ENCODE results near the gene DHCR24.

The DHCR24 gene

GRCh38 chr1:54842963-54843362, 44.0 kb downstream of the DHCR24 start:
- no peak for DNase-seq (ENCODE audit: low read depth in 1 of 2, low spot score in 1 of 2)
- no peak for TF ChIP-seq JUND (IDR thresholded peaks at IDR 0.05; ENCODE audit: low read depth)
- in situ Hi-C loops (cut with HindIII; ENCODE audit: low pct_unique_long_range_greater_than_20kb, low sequenced_read_pairs), result no loop called here

- no peak for DNase-seq (ENCODE audit: low read depth in 1 of 2, low spot score in 1 of 2)
- in situ Hi-C loops (cut with HindIII; ENCODE audit: low pct_unique_long_range_greater_than_20kb, low sequenced_read_pairs), result no loop called here
- no peak for TF ChIP-seq JUND (IDR thresholded peaks at IDR 0.05; ENCODE audit: low read depth)
These were observed 44.6 kb downstream of the DHCR24 start for GRCh38 chr1:54842206-54842915.

DNA sequence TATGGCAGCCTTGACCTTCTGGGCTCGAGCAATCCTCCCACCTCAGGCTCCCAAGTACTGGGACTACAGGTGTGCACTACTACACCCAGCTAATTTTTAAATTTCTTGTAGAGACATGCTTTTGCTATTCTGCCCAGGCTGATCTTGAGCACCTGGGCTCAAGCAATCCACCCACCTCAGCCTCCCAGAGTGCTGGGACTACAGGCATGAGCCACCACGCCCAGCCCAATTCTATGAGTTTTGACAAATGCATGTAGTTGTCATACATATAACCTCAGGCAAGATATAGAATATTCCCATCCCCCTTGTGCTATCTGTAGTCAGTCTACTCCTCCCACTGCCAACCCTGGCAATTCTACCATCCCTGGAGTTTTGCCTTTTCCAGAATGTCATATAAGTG, 47.2 kb downstream of the DHCR24 start:
- in situ Hi-C loops (cut with HindIII; ENCODE audit: low pct_unique_long_range_greater_than_20kb, low sequenced_read_pairs), result no loop called here
- no peak for DNase-seq (ENCODE audit: low read depth in 1 of 2, low spot score in 1 of 2)
- TF ChIP-seq JUND (IDR thresholded peaks at IDR 0.05; ENCODE audit: low read depth), result no peak

GRCh38 chr1:54838565-54839180, 48.3 kb downstream of the DHCR24 start:
- in situ Hi-C loops (cut with HindIII; ENCODE audit: low pct_unique_long_range_greater_than_20kb, low sequenced_read_pairs), result no loop called here
- DNase-seq (ENCODE audit: low read depth in 1 of 2, low spot score in 1 of 2), result no peak
- no peak for TF ChIP-seq JUND (IDR thresholded peaks at IDR 0.05; ENCODE audit: low read depth)

- in situ Hi-C loops (cut with HindIII; ENCODE audit: low pct_unique_long_range_greater_than_20kb, low sequenced_read_pairs), result no loop called here
- no peak for TF ChIP-seq JUND (IDR thresholded peaks at IDR 0.05; ENCODE audit: low read depth)
- DNase-seq (ENCODE audit: low read depth in 1 of 2, low spot score in 1 of 2), result no peak
These were observed 49.8 kb downstream of the DHCR24 start for GRCh38 chr1:54837002-54837853.

DNA sequence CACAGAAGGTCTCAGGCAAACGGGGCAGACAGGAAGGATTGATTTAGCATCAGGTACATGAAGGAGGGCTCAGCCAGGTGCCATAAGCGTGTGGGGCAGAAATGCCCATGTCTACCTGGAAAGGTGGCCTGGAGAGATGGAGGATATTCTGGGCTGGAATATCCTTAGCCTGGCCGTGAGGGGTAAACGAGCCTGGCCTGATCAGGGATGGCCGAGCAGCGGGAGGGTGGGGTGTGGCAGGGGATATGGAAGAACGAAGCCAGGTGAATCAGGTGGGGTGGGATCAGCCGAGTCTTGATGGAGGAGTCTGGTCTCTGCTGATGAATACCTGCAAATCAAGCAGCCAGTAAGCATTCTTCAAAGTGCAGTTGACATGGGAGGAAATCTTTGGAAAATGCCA, 50.4 kb downstream of the DHCR24 start:
- no peak for DNase-seq (ENCODE audit: low read depth in 1 of 2, low spot score in 1 of 2)

DNA sequence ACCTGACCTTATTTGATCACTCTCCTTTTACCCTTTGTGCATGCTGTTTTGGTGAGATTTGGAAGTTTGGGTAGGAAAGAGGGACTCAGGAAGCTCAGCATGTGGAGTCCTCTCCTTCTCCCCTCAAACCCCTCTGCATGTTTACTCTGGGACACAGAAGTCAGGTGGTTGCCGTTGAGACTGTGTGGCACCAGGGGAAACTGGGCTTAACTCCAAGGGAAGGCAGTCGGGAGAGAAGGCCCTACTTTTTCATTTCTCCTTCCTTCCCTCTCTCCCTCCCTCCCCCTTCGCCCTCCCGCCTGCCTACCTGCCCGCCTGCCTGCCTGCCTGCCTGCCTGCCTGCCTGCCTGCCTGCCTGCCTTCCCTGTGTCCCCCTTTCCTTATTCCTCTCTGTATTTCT, 51.0 kb downstream of the DHCR24 start:
- no peak for TF ChIP-seq JUND (IDR thresholded peaks at IDR 0.05; ENCODE audit: low read depth)
- no peak for DNase-seq (ENCODE audit: low read depth in 1 of 2, low spot score in 1 of 2)
- in situ Hi-C loops (cut with HindIII; ENCODE audit: low pct_unique_long_range_greater_than_20kb, low sequenced_read_pairs), result no loop called here

More for the DNA sequence above, 50.4 kb downstream of the DHCR24 start:
- in situ Hi-C loops (cut with HindIII; ENCODE audit: low pct_unique_long_range_greater_than_20kb, low sequenced_read_pairs), result no loop called here
- no peak for TF ChIP-seq JUND (IDR thresholded peaks at IDR 0.05; ENCODE audit: low read depth)

GRCh38 chr1:54835131-54835898, 51.7 kb downstream of the DHCR24 start:
- no peak for DNase-seq (ENCODE audit: low read depth in 1 of 2, low spot score in 1 of 2)
- TF ChIP-seq JUND (IDR thresholded peaks at IDR 0.05; ENCODE audit: low read depth), result no peak
- in situ Hi-C loops (cut with HindIII; ENCODE audit: low pct_unique_long_range_greater_than_20kb, low sequenced_read_pairs), result no loop called here

DNA sequence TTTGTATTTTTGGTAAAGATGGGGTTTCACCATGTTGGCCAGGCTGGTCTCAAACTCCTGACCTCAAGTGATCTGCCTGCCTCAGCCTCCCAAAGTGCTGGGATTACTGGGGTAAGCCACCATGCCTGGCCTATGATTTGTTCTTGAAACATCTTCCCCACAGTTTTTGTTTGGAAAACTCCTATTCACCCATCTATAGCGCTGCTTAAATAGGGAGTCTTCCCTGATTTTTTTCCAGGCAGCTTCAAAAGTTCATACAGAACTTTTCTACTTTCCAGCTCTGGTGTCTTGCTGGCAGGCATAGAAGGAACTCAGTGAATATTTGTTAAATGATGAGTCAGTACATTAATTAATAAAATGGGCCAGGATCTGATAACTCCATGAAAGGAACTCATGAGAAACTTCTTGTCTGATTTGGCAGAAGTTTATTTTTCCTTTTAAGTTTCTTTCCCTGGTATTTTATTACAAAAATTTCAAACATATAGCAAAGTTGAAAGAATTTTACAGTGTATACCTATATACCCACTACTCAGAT, 52.9 kb downstream of the DHCR24 start:
- in situ Hi-C loops (cut with HindIII; ENCODE audit: low pct_unique_long_range_greater_than_20kb, low sequenced_read_pairs), result no loop called here
- no peak for TF ChIP-seq JUND (IDR thresholded peaks at IDR 0.05; ENCODE audit: low read depth)
- no peak for DNase-seq (ENCODE audit: low read depth in 1 of 2, low spot score in 1 of 2)

DNA sequence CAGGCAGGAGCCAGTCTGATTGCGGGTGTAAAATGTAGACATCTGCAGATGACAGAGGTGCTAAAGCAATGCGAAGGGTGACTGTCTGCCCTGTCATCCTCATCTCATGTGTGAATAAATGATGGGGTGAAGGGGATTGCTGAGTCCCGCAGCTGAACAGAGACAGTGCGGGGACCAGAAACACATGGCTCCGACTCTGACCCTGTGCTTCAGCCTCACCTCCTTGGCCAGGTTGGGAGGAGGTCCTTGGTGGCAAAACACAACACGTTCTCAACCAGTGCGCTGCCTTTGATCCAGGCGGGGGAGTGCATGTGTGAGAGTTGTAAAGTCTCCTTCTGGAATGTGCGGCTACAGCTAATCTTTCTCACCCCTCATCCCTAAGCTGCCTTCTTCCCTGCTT, 53.9 kb downstream of the DHCR24 start:
- in situ Hi-C loops (cut with HindIII; ENCODE audit: low pct_unique_long_range_greater_than_20kb, low sequenced_read_pairs), result no loop called here
- no peak for TF ChIP-seq JUND (IDR thresholded peaks at IDR 0.05; ENCODE audit: low read depth)
- DNase-seq (ENCODE audit: low read depth in 1 of 2, low spot score in 1 of 2), result no peak

DNA sequence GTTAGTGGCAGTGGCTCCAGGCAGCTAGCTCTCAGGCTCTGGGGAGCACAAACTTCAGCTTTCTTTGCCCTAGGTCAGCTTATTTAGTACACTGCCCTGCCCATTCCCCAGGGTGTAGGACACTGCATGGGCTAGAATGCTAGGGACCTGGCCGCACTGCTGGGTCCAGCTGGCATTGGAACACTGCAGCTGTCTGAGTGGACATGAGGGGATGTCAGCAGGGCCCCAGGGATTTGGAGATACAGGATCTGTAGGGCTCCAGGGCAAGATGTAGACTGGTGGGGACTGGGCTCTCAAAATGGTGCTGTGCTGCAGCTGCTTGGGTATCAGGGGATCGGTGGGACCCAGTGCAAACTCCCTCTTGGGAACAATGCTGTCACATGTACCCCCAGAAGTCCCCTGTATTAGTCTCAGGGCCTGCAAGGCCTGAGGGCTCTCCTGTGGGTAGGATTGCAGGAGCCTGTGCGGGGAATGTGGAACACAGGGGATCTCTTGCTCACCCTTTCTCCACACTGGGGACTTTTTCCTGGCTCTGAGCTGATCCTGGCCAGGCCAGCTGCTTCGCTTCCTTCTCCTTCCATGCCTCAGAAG, 60.7 kb downstream of the DHCR24 start:
- TF ChIP-seq JUND (IDR thresholded peaks at IDR 0.05; ENCODE audit: low read depth), result no peak
- DNase-seq (ENCODE audit: low read depth in 1 of 2, low spot score in 1 of 2), result no peak
- in situ Hi-C loops (cut with HindIII; ENCODE audit: low pct_unique_long_range_greater_than_20kb, low sequenced_read_pairs), result no loop called here

DNA sequence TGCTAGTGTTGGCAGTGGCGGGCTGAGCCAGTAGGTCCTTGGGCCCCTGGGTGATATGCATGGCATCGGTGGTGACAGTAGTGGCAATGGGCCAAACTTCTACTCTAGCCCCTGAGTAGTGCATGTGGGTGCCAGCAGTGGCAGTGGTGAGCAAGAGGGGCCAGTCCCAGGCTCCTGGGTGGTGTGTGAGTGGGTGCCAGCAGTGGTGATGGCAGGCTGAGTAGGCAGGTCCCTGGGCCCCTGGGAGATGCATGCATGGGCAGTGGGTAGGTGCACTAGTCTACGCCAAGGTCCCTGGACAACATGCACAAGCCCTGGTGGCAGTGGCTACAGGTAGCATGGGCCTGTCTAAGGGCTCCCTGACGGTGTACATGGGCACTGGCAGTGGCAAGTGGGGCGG, 61.3 kb downstream of the DHCR24 start:
- no peak for TF ChIP-seq JUND (IDR thresholded peaks at IDR 0.05; ENCODE audit: low read depth)
- in situ Hi-C loops (cut with HindIII; ENCODE audit: low pct_unique_long_range_greater_than_20kb, low sequenced_read_pairs), result no loop called here
- no peak for DNase-seq (ENCODE audit: low read depth in 1 of 2, low spot score in 1 of 2)
